Measurements from ENCODE around the gene TOP1. TPM values are rescaled to one million over a fixed set of nuclear protein-coding genes. Genes with fewer than 3 reads are reported as not detected.

TOP1 gene
- total and polyA plus RNA-seq, 2 donors from 2014 or later, result 23.4 to 49.9 TPM

GRCh38 chr20:41143354-41143753 is 114.7 kb downstream of the TOP1 start:
- FAIRE-seq (no peak), DNase-seq (no peak)
- no peak overlapping the region for H3K4me3 ChIP-seq (ENCODE audit: low read length in 3 of 3)
- H3K4me1 ChIP-seq (ENCODE audit: control insufficient read depth in 2 of 3, insufficient read depth in 2 of 3, low read depth in 1 of 3, low read length in 3 of 3), result peaks cover 0 to 70% (median 63%) of the 10 kb centered on the region in 3 donors
- no peak overlapping the region for H3K9ac ChIP-seq (ENCODE audit: low read length in 3 of 3)
- H3K36me3 ChIP-seq (ENCODE audit: control insufficient read depth in 2 of 3, insufficient read depth in 3 of 3, low read length in 3 of 3), result peaks cover 0 to 5% (median 0%) of the 10 kb centered on the region in 3 donors
- no peaks in the 10 kb centered on the region for H3K27me3 ChIP-seq (ENCODE audit: control insufficient read depth, insufficient read depth, low read length)
- H3K9me3 ChIP-seq (ENCODE audit: control insufficient read depth in 2 of 3, insufficient read depth in 1 of 3, low read length in 3 of 3), result no peaks in the 10 kb centered on the region
- no peak for TF ChIP-seq CTCF (IDR thresholded peaks at IDR 0.05; ENCODE audit: borderline replicate concordance, extremely low read depth, insufficient read depth)
- H3K27ac ChIP-seq (ENCODE audit: low read depth in 2 of 2, low read length in 2 of 2), result no peak overlapping the region
- intact Hi-C loops (cut with DNase I), result no loop called here

DNA sequence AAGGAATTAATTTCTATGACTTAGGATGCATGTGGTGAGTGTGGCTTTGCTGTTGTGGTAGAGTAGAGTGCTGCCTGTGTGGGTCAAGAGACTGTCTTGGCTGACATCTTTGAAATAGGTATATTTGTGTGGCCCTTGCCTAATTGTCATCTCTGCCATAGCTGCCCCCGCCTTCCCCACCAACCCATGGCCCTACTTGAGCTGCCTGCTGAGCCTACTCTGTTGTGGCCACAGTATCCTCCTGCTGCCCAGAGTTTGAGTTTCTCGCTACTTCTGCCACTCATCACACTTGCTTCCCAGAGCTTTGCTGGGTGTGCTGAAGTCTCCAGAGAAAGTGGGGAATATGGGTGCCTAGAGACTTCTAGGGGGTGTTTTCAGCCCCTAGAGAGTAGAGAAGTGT is 116.7 kb downstream of the TOP1 start:
- Histone ChIP-seq H3K4me3 (ENCODE audit: low read length in 3 of 3) (no peak overlapping the region), H3K36me3 (ENCODE audit: control insufficient read depth in 2 of 3, insufficient read depth in 3 of 3, low read length in 3 of 3) (peaks cover 0 to 5% (median 0%) of the 10 kb centered on the region in 3 donors), H3K27ac (ENCODE audit: low read depth in 2 of 2, low read length in 2 of 2) (no peak overlapping the region), H3K27me3 (ENCODE audit: control insufficient read depth, insufficient read depth, low read length) (no peaks in the 10 kb centered on the region), H3K9ac (ENCODE audit: low read length in 3 of 3) (no peak overlapping the region), H3K4me1 (ENCODE audit: control insufficient read depth in 2 of 3, insufficient read depth in 2 of 3, low read depth in 1 of 3, low read length in 3 of 3) (peaks cover 0 to 63% (median 55%) of the 10 kb centered on the region in 3 donors), H3K9me3 (ENCODE audit: control insufficient read depth in 2 of 3, insufficient read depth in 1 of 3, low read length in 3 of 3) (no peaks in the 10 kb centered on the region)
- no peak for FAIRE-seq
- intact Hi-C loops (cut with DNase I), result no loop called here
- TF ChIP-seq CTCF (IDR thresholded peaks at IDR 0.05; ENCODE audit: borderline replicate concordance, extremely low read depth, insufficient read depth), result no peak
- DNase-seq, result peak in 1 of 5 donors; percentile 32

- H3K9me3 ChIP-seq (ENCODE audit: control insufficient read depth in 2 of 3, insufficient read depth in 1 of 3, low read length in 3 of 3), result no peaks in the 10 kb centered on the region
- no peak overlapping the region for H3K4me3 ChIP-seq (ENCODE audit: low read length in 3 of 3)
- intact Hi-C loops (cut with DNase I), result no loop called here
- FAIRE-seq, result no peak
- DNase-seq, result peak in 1 of 5 donors; percentile 71
- no peaks in the 10 kb centered on the region for H3K27me3 ChIP-seq (ENCODE audit: control insufficient read depth, insufficient read depth, low read length)
- H3K36me3 ChIP-seq (ENCODE audit: control insufficient read depth in 2 of 3, insufficient read depth in 3 of 3, low read length in 3 of 3), result peaks cover 0 to 3% (median 0%) of the 10 kb centered on the region in 3 donors
- TF ChIP-seq CTCF (IDR thresholded peaks at IDR 0.05; ENCODE audit: borderline replicate concordance, extremely low read depth, insufficient read depth), result no peak
- H3K4me1 ChIP-seq (ENCODE audit: control insufficient read depth in 2 of 3, insufficient read depth in 2 of 3, low read depth in 1 of 3, low read length in 3 of 3), result peaks cover 0 to 63% (median 48%) of the 10 kb centered on the region in 3 donors
- H3K27ac ChIP-seq (ENCODE audit: low read depth in 2 of 2, low read length in 2 of 2), result peak overlapping the region; percentile 23 to 25
- H3K9ac ChIP-seq (ENCODE audit: low read length in 3 of 3), result no peak overlapping the region
These were observed 117.4 kb downstream of the TOP1 start for GRCh38 chr20:41145821-41146620.
